Dermis microvascular lymphatic vessel endothelial cell (primary cell): Measurements from ENCODE around the gene LYPD3. TPM values are rescaled to one million over a fixed set of nuclear protein-coding genes. Genes with fewer than 3 reads are reported as not detected.

Source experiments
- DNase-seq, 2 donors: peaks; one replicate each; pipeline versions ENCODE4 v3.0.0 to v3.0.0-alpha.2; 2010; ENCODE audit warnings: low read depth in 2 of 2
- total RNA-seq: library from RNA; depleted of rRNA; stranded (reverse); fragments of >200 nt; gene quantifications from 2 replicates; pipeline ENCODE4 v1.2.1, GENCODE V29; 2014

Gene LYPD3
- total RNA-seq, 1 donor from 2014 or later: 0.26 TPM

DNA sequence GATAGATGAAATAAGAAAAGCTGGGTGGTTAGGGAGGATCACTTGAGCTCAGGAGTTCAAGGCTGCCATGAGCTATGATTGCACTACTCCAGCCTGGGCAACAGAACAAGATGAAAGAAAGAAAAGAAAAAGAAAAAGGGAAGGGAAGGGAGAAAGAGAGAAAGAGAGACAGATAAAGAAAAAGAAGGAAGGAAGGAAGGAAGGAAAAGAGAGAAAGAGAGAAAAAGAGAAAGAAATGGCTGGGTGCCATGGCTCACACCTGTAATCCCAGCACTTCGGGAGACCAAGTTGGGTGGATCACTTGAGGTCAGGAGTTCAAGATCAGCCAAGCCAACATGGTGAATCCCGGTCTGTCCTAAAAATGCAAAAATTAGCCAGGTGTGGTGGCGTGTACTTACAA, 29.6 kb downstream of the LYPD3 start:
- DNase-seq: no peak

DNA sequence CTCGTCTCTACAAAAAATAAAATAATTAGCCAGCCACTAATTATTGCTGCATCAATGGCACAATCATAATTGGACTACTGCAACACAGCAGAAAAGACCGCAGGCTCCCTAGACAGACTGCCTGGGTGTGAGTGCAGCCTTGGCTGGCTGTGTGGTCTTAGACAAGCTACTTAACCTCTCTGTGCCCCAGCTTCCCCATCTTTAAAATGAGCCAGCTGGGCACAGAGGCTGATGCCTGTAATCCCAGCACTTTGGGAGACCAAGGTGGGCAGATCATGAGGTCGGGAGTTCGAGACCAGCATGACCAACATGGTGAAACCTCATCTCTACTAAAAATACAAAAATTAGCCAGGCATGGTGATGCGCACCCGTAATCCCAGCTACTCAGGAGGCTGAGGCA, 31.7 kb downstream of the LYPD3 start:
- DNase-seq: no peak

DNA sequence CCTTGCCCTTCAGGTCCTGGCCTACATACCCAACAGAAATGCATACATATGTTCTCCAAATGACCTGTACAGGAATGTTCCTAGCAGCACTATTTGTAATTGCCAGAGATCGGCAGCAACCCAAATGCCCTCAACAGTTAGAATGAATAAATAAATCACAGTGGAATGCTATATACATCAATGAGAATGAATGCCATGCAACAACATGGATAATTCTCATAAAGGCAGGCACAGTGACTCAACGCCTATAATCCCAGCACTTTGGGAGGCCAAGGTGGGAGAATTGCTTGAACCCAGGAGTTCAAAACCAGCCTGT, 32.1 kb downstream of the LYPD3 start:
- DNase-seq: no peak

DNA sequence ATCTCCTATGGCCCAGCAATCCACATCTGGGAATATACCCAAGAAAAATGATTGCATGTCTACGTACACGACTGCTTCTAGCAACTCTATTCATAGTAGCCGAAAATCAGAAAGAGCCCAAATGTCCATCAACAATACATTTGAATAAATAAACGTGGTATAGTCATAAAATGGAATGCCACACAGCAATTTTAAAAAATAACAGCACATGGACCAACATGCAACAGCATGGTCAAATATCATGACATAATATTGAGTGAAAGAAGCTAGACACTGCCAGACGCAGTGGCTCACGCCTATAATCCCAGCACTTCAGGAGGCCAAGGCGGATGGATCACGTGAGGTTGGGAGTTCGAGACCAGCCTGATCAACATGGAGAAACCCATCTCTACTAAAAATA, 34.4 kb downstream of the LYPD3 start:
- DNase-seq: no peak

DNA sequence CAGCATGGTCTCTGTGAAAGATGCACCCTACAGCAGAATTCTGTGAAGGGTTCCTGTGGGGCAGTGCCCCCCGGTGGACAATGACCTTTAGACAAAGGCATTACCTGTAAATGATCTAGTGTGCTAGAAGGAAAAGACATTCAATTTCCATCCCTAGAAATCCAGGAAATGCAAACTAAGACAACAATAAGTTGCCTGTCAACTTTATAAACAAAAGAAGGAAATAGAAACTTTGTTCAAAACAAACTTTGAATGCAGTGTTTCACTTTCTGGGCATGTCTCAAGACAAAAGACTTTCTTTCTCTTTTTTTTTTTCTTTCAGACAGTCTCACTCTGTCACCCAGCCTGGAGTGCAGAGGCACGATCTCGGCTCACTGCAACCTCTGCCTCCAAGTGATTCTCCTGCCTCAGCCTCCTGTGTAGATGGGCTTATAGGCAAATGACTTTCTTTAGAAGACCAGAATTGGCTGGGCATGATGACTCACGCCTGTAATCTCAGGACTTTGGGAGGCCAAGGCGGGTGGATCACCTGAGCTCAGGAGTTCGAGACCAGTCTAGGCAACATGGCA, 35.2 kb downstream of the LYPD3 start:
- DNase-seq: peak in 1 of 2 donors; percentile 27

DNA sequence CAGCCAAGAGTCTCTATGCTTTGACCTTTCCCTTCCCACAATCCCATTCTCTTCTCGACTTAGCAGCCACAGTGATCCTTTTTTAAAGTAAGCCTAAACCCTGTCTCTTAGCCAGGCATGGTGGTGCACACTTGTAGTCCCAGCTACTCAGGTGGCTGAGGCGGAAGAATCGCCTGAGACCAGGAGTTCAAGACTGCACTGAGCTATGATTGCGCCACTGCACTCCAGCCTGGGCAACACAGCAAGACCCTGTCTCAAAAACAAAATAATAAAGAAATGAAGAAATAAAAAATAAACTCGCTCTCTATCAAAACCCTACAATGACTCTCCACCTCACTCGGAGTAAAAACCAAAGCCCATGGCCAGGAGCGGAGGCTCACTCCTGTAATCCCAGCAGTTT, 36.0 kb downstream of the LYPD3 start:
- DNase-seq: no peak

DNA sequence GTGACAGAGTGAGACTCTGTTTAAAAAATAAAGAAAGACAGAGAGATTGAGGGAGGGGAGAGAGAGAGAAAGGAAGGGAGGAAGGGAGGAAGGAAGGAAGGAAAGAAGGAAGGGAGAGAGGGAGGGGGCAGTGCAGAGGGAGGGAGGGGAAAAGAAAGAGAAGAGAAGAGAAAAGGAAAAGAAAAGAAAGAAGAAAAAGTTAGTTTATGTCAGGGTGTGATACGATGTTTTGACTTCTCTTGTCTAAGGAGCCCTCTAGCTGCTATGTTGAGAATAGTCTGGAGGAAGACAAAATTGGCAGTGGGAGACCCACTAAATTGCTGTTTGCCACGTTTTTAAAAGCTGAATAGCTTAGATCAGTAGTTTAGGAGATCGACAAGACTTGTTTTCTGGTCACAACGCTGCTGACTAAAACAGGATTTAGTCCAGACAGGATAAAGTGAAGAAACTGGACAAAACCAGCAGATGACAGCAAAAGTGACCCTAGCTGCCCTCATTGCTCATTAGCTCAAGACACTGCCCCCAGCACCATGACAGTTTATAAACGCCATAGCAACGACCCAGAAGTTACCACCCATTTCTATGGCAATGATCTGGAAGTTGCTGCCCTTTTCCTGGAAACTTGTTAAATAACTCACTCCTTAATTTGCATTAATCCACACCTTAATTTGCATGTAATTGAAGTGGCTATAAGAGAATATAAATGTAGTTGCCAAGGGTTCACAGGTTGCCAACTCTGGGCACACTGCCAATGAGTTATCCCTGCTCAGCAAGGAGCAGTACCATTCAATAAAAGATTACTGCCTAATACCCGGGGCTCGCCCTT, 39.6 kb downstream of the LYPD3 start:
- no peak for DNase-seq

DNA sequence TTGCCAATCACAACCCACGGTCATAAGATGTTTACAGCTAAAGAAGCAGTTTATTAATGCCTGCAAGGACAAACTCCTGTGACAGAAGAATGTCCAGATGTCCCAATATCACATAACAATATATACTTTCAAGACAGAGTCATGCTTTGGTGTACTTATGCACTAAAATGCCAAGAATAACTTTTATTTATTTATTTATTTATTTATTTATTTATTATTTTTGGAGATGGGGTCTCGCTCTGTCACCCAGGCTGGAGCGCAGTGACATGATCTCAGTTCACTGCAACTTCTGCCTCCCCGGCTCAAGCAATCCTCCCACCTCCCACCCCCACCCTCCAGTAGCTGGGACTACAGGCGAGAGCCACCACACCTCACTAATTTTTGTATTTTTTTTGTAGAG, 41.6 kb downstream of the LYPD3 start:
- DNase-seq: no peak

DNA sequence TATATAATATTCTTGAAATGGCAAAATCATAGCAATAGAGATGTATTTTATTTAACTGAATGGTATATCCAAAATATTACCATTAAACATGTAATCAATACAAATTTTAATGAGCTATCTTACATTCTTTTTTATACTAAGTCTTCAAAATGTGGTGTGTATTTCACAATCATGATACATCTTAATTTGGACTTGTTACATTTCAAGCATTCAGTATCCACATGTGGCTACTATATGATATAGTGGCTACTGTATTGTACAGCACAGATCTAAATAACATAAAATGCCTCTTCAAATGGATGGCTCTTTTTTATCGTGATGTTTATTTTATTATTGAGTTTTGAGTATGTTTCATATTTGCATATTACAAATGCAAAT, 42.7 kb downstream of the LYPD3 start:
- no peak for DNase-seq

DNA sequence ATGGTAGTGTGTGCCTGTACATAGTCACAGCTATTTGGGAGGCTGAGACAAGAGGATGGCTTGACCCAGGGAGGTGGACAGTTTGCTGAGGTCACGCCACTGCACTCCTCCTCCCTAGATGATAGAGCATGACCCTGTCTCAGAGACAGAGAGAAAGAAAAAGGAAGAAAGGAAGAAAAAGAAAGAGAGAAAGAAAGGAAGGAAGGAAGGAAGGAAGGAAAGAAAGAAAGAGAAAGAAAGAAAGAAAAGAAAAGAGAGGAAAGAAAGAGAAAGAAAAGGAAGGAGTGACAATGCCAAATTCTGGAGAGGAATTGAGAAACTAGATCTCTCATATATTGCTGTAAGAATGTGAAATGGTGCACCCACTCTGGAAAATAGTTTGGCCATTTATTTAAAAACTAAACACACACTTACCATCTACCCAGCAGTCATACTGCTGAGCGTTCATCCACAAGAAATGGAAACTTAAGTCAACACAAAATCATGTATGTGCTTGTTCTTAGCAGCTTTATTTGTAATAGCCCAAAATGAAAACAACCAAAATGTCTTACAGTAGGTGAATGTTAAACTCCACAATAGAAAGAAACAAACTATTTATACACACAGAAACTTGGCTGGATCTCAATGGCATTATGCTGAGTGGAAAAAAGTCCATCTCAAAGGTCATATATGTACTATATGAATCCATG, 43.3 kb downstream of the LYPD3 start:
- DNase-seq: no peak

DNA sequence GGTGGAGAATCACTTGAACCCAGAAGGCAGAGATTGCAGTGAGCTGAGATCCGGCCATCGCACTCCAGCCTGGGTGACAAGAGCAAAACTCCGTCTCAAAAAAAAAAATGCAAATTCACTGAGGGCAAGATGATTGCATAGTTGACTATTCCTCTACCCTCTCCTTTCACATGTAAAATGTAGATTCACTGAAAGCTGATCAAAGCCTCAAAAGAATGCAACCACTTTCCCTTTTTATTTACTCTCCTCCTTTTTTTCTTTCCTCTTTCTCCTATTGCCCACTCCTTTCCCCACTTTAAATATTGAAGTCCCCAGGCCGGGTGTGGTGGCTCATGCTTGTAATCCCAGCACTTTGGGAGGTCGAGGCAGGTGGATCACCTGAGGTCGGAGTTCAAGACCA, 44.5 kb downstream of the LYPD3 start:
- DNase-seq: no peak

DNA sequence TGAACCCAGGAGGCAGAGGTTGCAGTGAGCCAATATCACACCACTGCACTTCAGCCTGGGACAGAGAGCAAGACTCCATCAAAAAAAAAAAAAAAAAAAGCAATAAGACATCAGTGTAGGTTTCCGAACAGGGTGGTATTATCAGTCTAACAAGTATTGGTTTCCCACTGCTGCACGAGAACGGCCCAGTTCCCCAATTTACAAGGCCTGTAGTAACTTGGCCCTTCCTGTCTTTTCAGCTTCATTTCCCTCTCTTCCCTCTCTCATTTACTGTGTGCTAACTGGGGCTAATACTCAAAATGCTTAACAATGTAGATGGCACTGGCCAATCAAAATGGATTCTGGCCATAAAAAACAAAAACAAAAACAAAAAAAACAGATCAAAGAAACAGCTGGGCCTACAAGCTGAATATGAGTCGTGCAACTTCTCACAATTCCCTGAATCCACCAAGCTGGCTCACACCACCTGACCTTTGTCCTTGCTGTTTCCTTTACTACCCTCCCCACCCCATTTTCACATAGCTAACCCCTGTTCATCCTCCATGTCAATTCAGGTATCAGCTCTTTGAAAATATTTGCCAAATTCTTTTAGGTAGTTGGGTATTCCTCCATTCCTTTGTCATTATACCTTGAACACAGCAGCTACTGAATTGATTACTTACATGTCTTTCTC, 48.3 kb downstream of the LYPD3 start:
- DNase-seq: no peak

DNA sequence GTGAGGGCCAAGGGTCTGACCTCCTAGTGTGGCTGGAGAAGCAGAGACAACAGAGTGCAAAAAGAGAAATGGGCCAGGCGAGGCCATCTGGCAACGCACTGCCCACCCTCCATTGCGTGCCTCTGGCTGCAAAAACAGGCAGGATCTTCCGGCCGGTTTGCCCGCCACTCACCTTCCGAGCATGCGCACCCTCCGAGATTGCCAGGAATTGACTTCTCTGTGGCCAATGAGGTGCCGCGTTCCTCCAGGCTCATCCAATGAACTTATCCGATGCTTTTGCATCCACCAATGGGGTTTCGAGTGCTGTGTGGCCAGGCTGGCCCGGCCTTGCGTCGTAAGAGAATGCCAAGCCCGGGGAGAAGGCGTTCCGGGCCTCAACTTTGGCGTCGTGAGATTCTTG, 50.9 kb downstream of the LYPD3 start, which contains the start of gene TEX101:
TEX101 (plus strand) TSS at position 337 of the 400 bp plus-strand sequence. CDS start 1,030 bp downstream, outside the sequence.
- no peak for DNase-seq

DNA sequence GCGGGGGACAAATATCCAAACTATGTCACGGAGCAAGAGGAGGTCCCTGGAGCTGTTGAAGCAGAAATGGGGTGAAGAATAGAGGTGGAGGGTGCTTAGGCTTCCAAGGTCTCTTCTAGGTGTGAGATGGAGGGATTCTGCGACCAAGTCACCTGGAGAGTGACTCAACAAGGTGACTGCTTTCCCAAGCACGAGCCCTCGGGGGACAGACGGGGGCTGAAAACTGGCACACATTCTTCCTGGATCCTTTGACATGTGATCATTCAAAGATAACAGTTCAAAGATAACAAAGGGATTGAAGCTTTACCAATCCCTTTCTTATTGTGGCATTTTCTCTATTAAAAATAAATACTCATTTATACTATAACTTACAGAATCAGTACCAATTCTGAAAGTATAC, 53.0 kb downstream of the LYPD3 start:
- DNase-seq: no peak

Other genes starting within 250 kb of the LYPD3 start
- 0.13 TPM in 1 of 2 replicates, not detected in the other for gene PSG9, start 196.1 kb downstream of the LYPD3 start, total RNA-seq
- 0.13 and 4.7 TPM in 2 replicates for gene CD177, start 111.9 kb downstream of the LYPD3 start, total RNA-seq
- not detected in 2 replicates for gene TEX101, start 50.7 kb downstream of the LYPD3 start, total RNA-seq
- 23.9 and 53.2 TPM in 2 replicates for gene PHLDB3, start 39.1 kb upstream of the LYPD3 start, total RNA-seq
- 85.6 and 187 TPM in 2 replicates for gene ETHE1, start 61.6 kb upstream of the LYPD3 start, total RNA-seq
- gene ZNF575, start 67.6 kb upstream of the LYPD3 start, total RNA-seq: under 0.01 and 0.13 TPM in 2 replicates
- gene XRCC1, start 109.9 kb upstream of the LYPD3 start, total RNA-seq: 13.6 and 17.1 TPM in 2 replicates
- gene PINLYP, start 110.2 kb upstream of the LYPD3 start, total RNA-seq: 4.2 and 4.5 TPM in 2 replicates
- 18.5 and 28.3 TPM in 2 replicates for gene IRGQ, start 130.5 kb upstream of the LYPD3 start, total RNA-seq
- gene ZNF576, start 131.0 kb upstream of the LYPD3 start, total RNA-seq: 6.7 and 9.0 TPM in 2 replicates
- gene SRRM5, start 146.5 kb upstream of the LYPD3 start, total RNA-seq: under 0.01 TPM in 1 of 2 replicates, not detected in the other
- gene ZNF428, start 154.0 kb upstream of the LYPD3 start, total RNA-seq: 55.1 and 60.6 TPM in 2 replicates
- gene CADM4, start 174.2 kb upstream of the LYPD3 start, total RNA-seq: 9.2 and 22.9 TPM in 2 replicates
- 9.6 and 12.8 TPM in 2 replicates for gene PLAUR, start 204.6 kb upstream of the LYPD3 start, total RNA-seq